H1 (cell line): Measurements from ENCODE around the gene THEM5. TPM values are rescaled to one million over a fixed set of nuclear protein-coding genes. Genes with fewer than 3 reads are reported as not detected.

Experiments
- CTCF ChIA-PET: fragments of 300-600 bp; sonication (Branson Sonifier 250); formaldehyde crosslinking; loops from one replicate; lab custom pipeline; 2021; ENCODE audit not compliant: partially characterized antibody; lab: Charles Lee
- POLR2A ChIA-PET: fragments of 300-600 bp; sonication (Branson Sonifier 250); formaldehyde crosslinking; loops from one replicate; lab custom pipeline; 2021; ENCODE audit warnings: inconsistent platforms; ENCODE audit not compliant: partially characterized antibody; lab: Charles Lee
- DNase-seq, 2 experiments: peaks; one replicate each; pipeline versions ENCODE4 v3.0.0 to v3.0.0-alpha.2; 2010 to 2022; ENCODE audit warnings: low spot score in 2 of 2, low read depth in 1 of 2, mixed read lengths in 1 of 2
- FAIRE-seq: peaks from 2 replicates; lab custom pipeline; 2011; peaks lifted over from hg19 to GRCh38; lab: Jason Lieb, UNC
- H2AFZ ChIP-seq: 2 replicates; pipeline ENCODE4 v1.8.1; 2012; ENCODE audit warnings: low read length, inconsistent platforms
- H2AK5ac ChIP-seq: 2 replicates; pipeline ENCODE4 v1.6.1; 2013; ENCODE audit warnings: low read depth, low read length
- H2BK120ac ChIP-seq: replicated peaks from 2 replicates; pipeline ENCODE3; 2013; ENCODE audit warnings: low read depth, low read length, inconsistent platforms
- H2BK12ac ChIP-seq: 2 replicates; pipeline ENCODE4 v1.6.1; 2013; ENCODE audit warnings: low read depth, low read length
- H2BK15ac ChIP-seq: 2 replicates; pipeline ENCODE4 v1.6.1; 2013; ENCODE audit warnings: low read length
- H2BK20ac ChIP-seq: 2 replicates; pipeline ENCODE4 v1.6.1; 2013; ENCODE audit warnings: low read length
- H2BK5ac ChIP-seq: 2 replicates; pipeline ENCODE4 v1.6.1; 2013; ENCODE audit warnings: low read depth, low read length
- H3K14ac ChIP-seq: 2 replicates; pipeline ENCODE4 v1.6.1; 2013; ENCODE audit warnings: inconsistent platforms; ENCODE audit not compliant: insufficient read length
- H3K18ac ChIP-seq: 2 replicates; pipeline ENCODE4 v1.6.1; 2013; ENCODE audit warnings: low read length; ENCODE audit errors: extremely low read depth
- H3K23ac ChIP-seq: 2 replicates; pipeline ENCODE4 v1.6.1; 2013; ENCODE audit warnings: inconsistent platforms; ENCODE audit not compliant: insufficient read length
- H3K23me2 ChIP-seq: 2 replicates; pipeline ENCODE4 v1.6.1; 2013; ENCODE audit warnings: low read depth, low read length
- H3K27ac ChIP-seq: 2 replicates; pipeline ENCODE4 v1.6.1; 2011; ENCODE audit warnings: low read depth, low read length, inconsistent platforms
- H3K27me3 ChIP-seq, 4 experiments: replicated peaks in 1 of 4; 1 replicate in 1 of 4; 2 replicates in 3 of 4; pipeline versions ENCODE4 v1.6.1 to v1.8.1; 2011 to 2013; ENCODE audit warnings: low read length in 3 of 4, mild to moderate bottlenecking in 3 of 4, inconsistent platforms in 2 of 4, mixed read lengths in 2 of 4, moderate library complexity in 1 of 4; ENCODE audit not compliant: control insufficient read depth in 3 of 4, insufficient read depth in 3 of 4; ENCODE audit errors: extremely low read depth in 1 of 4
- H3K36me3 ChIP-seq, 4 experiments: 2 replicates each; pipeline versions ENCODE4 v1.6.1 to v1.8.1; 2011 to 2013; ENCODE audit warnings: mild to moderate bottlenecking in 4 of 4, low read length in 3 of 4, moderate library complexity in 2 of 4, control low read depth in 1 of 4, inconsistent platforms in 1 of 4; ENCODE audit not compliant: insufficient read depth in 4 of 4, control insufficient read depth in 2 of 4
- H3K4ac ChIP-seq: replicated peaks from 2 replicates; pipeline ENCODE3; 2013; ENCODE audit warnings: low read length, low read depth, mixed read lengths, inconsistent platforms; ENCODE audit not compliant: insufficient read length
- H3K4me1 ChIP-seq, 4 experiments: replicated peaks in 1 of 4; 1 replicate in 1 of 4; 2 replicates in 3 of 4; pipeline versions ENCODE4 v1.6.1 to v1.8.1; 2011 to 2013; ENCODE audit warnings: low read length in 3 of 4, inconsistent platforms in 2 of 4, mixed read lengths in 1 of 4; ENCODE audit not compliant: insufficient read depth in 4 of 4, control insufficient read depth in 3 of 4
- H3K4me2 ChIP-seq, 2 experiments: 2 replicates each; pipeline versions ENCODE4 v1.6.1 to v1.8.1; 2011 to 2013; ENCODE audit warnings: low read depth in 2 of 2, low read length in 2 of 2, control low read depth in 1 of 2, inconsistent platforms in 1 of 2, mild to moderate bottlenecking in 1 of 2; ENCODE audit not compliant: insufficient read depth in 1 of 2
- H3K4me3 ChIP-seq, 4 experiments: fragments of 200-600, 300-600 bp in 1 of 4; sonication (generic), shearing (Covaris generic), sonication (Bioruptor Twin) in 1 of 4; 2 replicates each; pipeline versions ENCODE4 v1.5.1 to v1.8.1; 2011 to 2016; ENCODE audit warnings: low read length in 4 of 4, low read depth in 3 of 4, control low read depth in 2 of 4, inconsistent platforms in 2 of 4, mild to moderate bottlenecking in 2 of 4, mixed read lengths in 1 of 4, moderate library complexity in 1 of 4; ENCODE audit not compliant: insufficient read depth in 2 of 4; ENCODE audit errors: extremely low read depth in 1 of 4
- H3K56ac ChIP-seq: replicated peaks from 2 replicates; pipeline ENCODE3; 2013; ENCODE audit warnings: low read depth, mild to moderate bottlenecking, mixed read lengths, low read length, inconsistent platforms; ENCODE audit not compliant: insufficient read length
- H3K79me1 ChIP-seq: 2 replicates; pipeline ENCODE4 v1.6.1; 2013; ENCODE audit warnings: low read depth, low read length, control low read depth
- H3K79me2 ChIP-seq, 2 experiments: 2 replicates each; pipeline versions ENCODE4 v1.6.1 to v1.8.1; 2012 to 2013; ENCODE audit warnings: low read length in 2 of 2, mild to moderate bottlenecking in 2 of 2, inconsistent platforms in 1 of 2; ENCODE audit not compliant: insufficient read depth in 2 of 2, control insufficient read depth in 1 of 2
- H3K9ac ChIP-seq, 4 experiments: replicated peaks in 1 of 4; 1 replicate in 1 of 4; 2 replicates in 3 of 4; pipeline versions ENCODE4 v1.6.1 to v1.8.1; 2011 to 2013; ENCODE audit warnings: low read depth in 3 of 4, low read length in 3 of 4, control low read depth in 2 of 4, mild to moderate bottlenecking in 2 of 4, moderate library complexity in 2 of 4, inconsistent platforms in 1 of 4; ENCODE audit errors: extremely low read depth in 1 of 4
- H3K9me3 ChIP-seq, 2 experiments: 2 replicates each; pipeline versions ENCODE4 v1.6.1 to v1.8.1; 2012 to 2013; ENCODE audit warnings: mild to moderate bottlenecking in 2 of 2, moderate library complexity in 2 of 2, control low read depth in 1 of 2, inconsistent platforms in 1 of 2, low read depth in 1 of 2, low read length in 1 of 2, mixed read lengths in 1 of 2; ENCODE audit not compliant: insufficient read depth in 2 of 2
- H4K20me1 ChIP-seq, 2 experiments: replicated peaks in 1 of 2; 2 replicates each; pipeline versions ENCODE3 to v1.8.1; 2011 to 2013; ENCODE audit warnings: inconsistent platforms in 2 of 2, low read length in 2 of 2, mild to moderate bottlenecking in 1 of 2; ENCODE audit not compliant: insufficient read depth in 2 of 2, control insufficient read depth in 1 of 2
- H4K5ac ChIP-seq: 2 replicates; pipeline ENCODE4 v1.6.1; 2013; ENCODE audit warnings: low read length, low read depth, mixed read lengths, inconsistent platforms; ENCODE audit not compliant: insufficient read length
- H4K8ac ChIP-seq: 2 replicates; pipeline ENCODE4 v1.8.0; 2013; ENCODE audit warnings: mild to moderate bottlenecking, moderate library complexity, low read length, inconsistent platforms; ENCODE audit not compliant: insufficient read depth; ENCODE audit errors: extremely low read depth
- H4K91ac ChIP-seq: replicated peaks from 2 replicates; pipeline ENCODE3; 2013; ENCODE audit warnings: low read length, mixed read lengths, inconsistent platforms; ENCODE audit not compliant: insufficient read length
- CBX5 ChIP-seq: fragments of 300-800, 300-1000 bp; sonication (generic); IDR thresholded peaks from 2 replicates; pipeline ENCODE4 v1.7.1; 2016; ENCODE audit warnings: antibody characterized with exemption, low read length, low read depth
- EGR1 ChIP-seq: IDR thresholded peaks from 2 replicates; pipeline ENCODE4 v1.6.1; 2011; ENCODE audit warnings: low read depth, low read length, borderline replicate concordance
- GABPA ChIP-seq: IDR thresholded peaks from 2 replicates; pipeline ENCODE4 v1.6.1; 2011; ENCODE audit warnings: mild to moderate bottlenecking, low read length, moderate library complexity, borderline replicate concordance; ENCODE audit not compliant: insufficient read depth
- KDM4A ChIP-seq: IDR thresholded peaks from one replicate; pipeline ENCODE4 v1.7.1; 2012; ENCODE audit warnings: low read depth, mild to moderate bottlenecking, moderate library complexity, low read length, inconsistent platforms; ENCODE audit not compliant: severe bottlenecking
- PHF8 ChIP-seq: fragments of 200-600 bp; sonication (generic); conservative IDR thresholded peaks from 2 replicates; pipeline ENCODE4 v1.7.1; 2012; ENCODE audit warnings: low read depth, mild to moderate bottlenecking, inconsistent platforms, low read length, moderate library complexity
- RFX5 ChIP-seq: IDR thresholded peaks from 2 replicates; pipeline ENCODE4 v1.6.1; 2011; ENCODE audit warnings: low read depth, low read length, improper control_type of control experiment, borderline replicate concordance
- SIX5 ChIP-seq: IDR thresholded peaks from 2 replicates; pipeline ENCODE4 v1.6.1; 2011; ENCODE audit warnings: mild to moderate bottlenecking, low read depth, low read length
- SP1 ChIP-seq: IDR thresholded peaks from 2 replicates; pipeline ENCODE4 v1.6.1; 2011; ENCODE audit warnings: low read depth, low read length
- TAF1 ChIP-seq: IDR thresholded peaks from 2 replicates; pipeline ENCODE4 v1.6.1; 2011; ENCODE audit warnings: mild to moderate bottlenecking, low read depth, low read length
- TAF7 ChIP-seq: optimal IDR thresholded peaks from 2 replicates; pipeline ENCODE3; 2011; ENCODE audit warnings: low read depth, mild to moderate bottlenecking, inconsistent platforms, low read length, moderate library complexity, borderline replicate concordance
- YY1 ChIP-seq: IDR thresholded peaks from 2 replicates; pipeline ENCODE4 v1.6.1; 2011; ENCODE audit warnings: low read depth, mild to moderate bottlenecking, low read length
- WGBS, 2 experiments: shearing (Covaris generic) in 1 of 2; methylation state at CpG; one replicate each; pipeline versions ENCODE4 v1.1.6 to v1.1.7; 2013 to 2015; ENCODE audit warnings: low lambda C conversion rate in 2 of 2, mixed read lengths in 2 of 2, inconsistent platforms in 1 of 2, low coverage in 1 of 2, missing lambda C conversion rate in 1 of 2; ENCODE audit not compliant: insufficient replicate concordance in 2 of 2, insufficient coverage in 1 of 2, insufficient read length in 1 of 2; ENCODE audit errors: extremely low coverage in 1 of 2, missing lambda C conversion rate in 1 of 2; 5-methylcytosine and 5-hydroxymethylcytosine counted together
- polyA plus RNA-seq, 7 experiments: library from polyadenylated mRNA; depleted of rRNA in 3 of 7; stranded (reverse) in 5 of 7; unstranded in 2 of 7; fragments of >200 nt in 5 of 7; fragments of 200-250 nt in 2 of 7; gene quantifications; 1 replicate in 5 of 7; 2 replicates in 1 of 7; 4 replicates in 1 of 7; pipeline versions ENCODE4 v1.2.1 to v1.2.3, GENCODE V29; 2011 to 2013; ENCODE audit warnings: missing spikeins in 2 of 7, mixed read lengths in 2 of 7
- total RNA-seq: library from RNA; stranded (reverse); fragmentation: NEBNext Ultra II Directional; extraction: Animal tissue kit (Norgen Biotek cat#: 25700); gene quantifications from 2 replicates; pipeline ENCODE4 v1.2.1, GENCODE V29; 2021
- TF ChIP-seq, protein P1 (sequence below): IDR thresholded peaks from 2 replicates; pipeline ENCODE4 v1.6.1; 2012; ENCODE audit warnings: inconsistent platforms
- TF ChIP-seq, protein P2 (sequence below): IDR thresholded peaks from 2 replicates; pipeline ENCODE4 v1.6.1; 2012; ENCODE audit warnings: inconsistent platforms

Gene THEM5
- total and polyA plus RNA-seq, 2 of the 8 experiments (the other 6 are each of a cell fraction or from before 2014, with no cell fraction given) = not detected

DNA sequence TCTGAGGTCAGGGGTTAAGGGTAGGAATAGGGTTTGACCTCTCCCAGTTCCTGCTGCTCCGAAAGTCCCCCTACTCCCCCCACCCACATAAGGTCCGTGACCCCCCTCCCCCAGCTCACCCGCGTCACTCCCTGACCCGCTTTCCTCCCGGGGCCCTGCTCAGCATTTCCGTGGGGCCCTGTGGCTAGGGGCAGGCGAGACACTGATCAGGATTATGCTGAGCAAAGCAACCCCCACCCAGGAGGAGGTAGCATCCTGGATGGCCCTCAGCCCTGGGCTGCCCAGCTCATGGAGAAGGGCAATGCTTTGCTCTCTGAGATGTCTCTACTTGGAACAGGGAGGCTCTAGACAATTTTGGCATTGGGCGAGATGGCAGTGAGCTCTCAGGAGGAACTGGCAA lies 25.7 kb downstream of the THEM5 start:
- Histone ChIP-seq H3K4me2 (no peak overlapping the region), H3K23ac (no peak overlapping the region), H3K14ac (no peak overlapping the region), H3K4me3 (no peak overlapping the region), H4K20me1 (no peaks in the 10 kb centered on the region), H2BK12ac (peak overlapping the region; percentile 45; the same call in 1 of the 2 replicates), H3K27me3 (no peaks in the 10 kb centered on the region; a peak in 1 of 7 replicates), H3K27ac (no peak overlapping the region), H2AK5ac (0 out of 2 replicates have a peak overlapping the region, but pooled peaks have one; percentile 89), H3K9ac (no peak overlapping the region), H2BK120ac (no peak overlapping the region), H2AFZ (no peak overlapping the region), H4K5ac (no peak overlapping the region), H3K79me1 (no peaks in the 10 kb centered on the region), H3K18ac (no peak overlapping the region), H3K9me3 (no peaks in the 10 kb centered on the region), H3K4me1 (peaks cover 14 to 40% (median 29%) of the 10 kb centered on the region in 4 experiments), H3K36me3 (no peaks in the 10 kb centered on the region), H2BK15ac (0 out of 2 replicates have a peak overlapping the region, but pooled peaks have one; percentile 89), H3K79me2 (no peaks in the 10 kb centered on the region), H3K56ac (no peak overlapping the region), H2BK20ac (peak overlapping the region; percentile 11; the same call in 1 of the 2 replicates), H3K23me2 (peaks cover 5% of the 10 kb centered on the region; the same call in 1 of the 2 replicates), H4K91ac (no peak overlapping the region), H4K8ac (no peak overlapping the region; the same call in 1 of the 2 replicates), H3K4ac (no peak overlapping the region), H2BK5ac (no peak overlapping the region; the same call in 1 of the 2 replicates)
- DNase-seq (no peak), FAIRE-seq (no peak)
- ChIA-PET POLR2A (interaction anchor here (0.9 to 3.7 kb wide), 3 partner anchors 12 to 279 kb away, joined by 3 to 20 read pairs (median 4); partner anchors contain the start of genes C2CD4D and TDRKH), CTCF (interaction anchor here (1.0 to 2.4 kb wide), 7 partner anchors 9 to 112 kb away, joined by 3 to 10 read pairs (median 3); partner anchors contain the start of gene TDRKH)
- WGBS, 2 experiments = 75% methylated on average over 9 of the region's 9 CpGs; no CpG with 5 or more reads in 1 of the 2 experiments
- TF ChIP-seq TAF7 = no peak
- TF ChIP-seq, protein P1, sequence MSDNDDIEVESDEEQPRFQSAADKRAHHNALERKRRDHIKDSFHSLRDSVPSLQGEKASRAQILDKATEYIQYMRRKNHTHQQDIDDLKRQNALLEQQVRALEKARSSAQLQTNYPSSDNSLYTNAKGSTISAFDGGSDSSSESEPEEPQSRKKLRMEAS = no peak
- no peak for TF ChIP-seq SP1
- no peak for TF ChIP-seq PHF8
- no peak for TF ChIP-seq KDM4A
- no peak for TF ChIP-seq TAF1
- TF ChIP-seq, protein P2, sequence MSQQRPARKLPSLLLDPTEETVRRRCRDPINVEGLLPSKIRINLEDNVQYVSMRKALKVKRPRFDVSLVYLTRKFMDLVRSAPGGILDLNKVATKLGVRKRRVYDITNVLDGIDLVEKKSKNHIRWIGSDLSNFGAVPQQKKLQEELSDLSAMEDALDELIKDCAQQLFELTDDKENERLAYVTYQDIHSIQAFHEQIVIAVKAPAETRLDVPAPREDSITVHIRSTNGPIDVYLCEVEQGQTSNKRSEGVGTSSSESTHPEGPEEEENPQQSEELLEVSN = no peak
- no peak for TF ChIP-seq RFX5
- TF ChIP-seq GABPA = no peak
- no peak for TF ChIP-seq YY1
- no peak for TF ChIP-seq CBX5
- no peak for TF ChIP-seq SIX5
- TF ChIP-seq EGR1 = no peak
